Measurements from ENCODE around the gene PTCD3.

The PTCD3 gene

GRCh38 chr2:86124683-86125082 is 18.6 kb downstream of the PTCD3 start:
- H3K4me2 ChIP-seq (ENCODE audit: low read depth, low read length, poor library complexity, severe bottlenecking): no peak overlapping the region
- H3K9ac ChIP-seq (ENCODE audit: low read depth, low read length, poor library complexity, severe bottlenecking): no peak overlapping the region
- H3K9me3 ChIP-seq (ENCODE audit: insufficient read depth, low read depth, low read length): no peaks in the 10 kb centered on the region
- H3K4me1 ChIP-seq (ENCODE audit: insufficient read depth, low read length, poor library complexity, severe bottlenecking): no peaks in the 10 kb centered on the region
- no peaks in the 10 kb centered on the region for H4K20me1 ChIP-seq (ENCODE audit: insufficient read depth, low read length, poor library complexity, severe bottlenecking)
- peaks cover 99% of the 10 kb centered on the region for H3K36me3 ChIP-seq (ENCODE audit: insufficient read depth, low read length)
- H3F3A ChIP-seq (ENCODE audit: low read depth): no peaks in the 10 kb centered on the region
- no peaks in the 10 kb centered on the region for H3K27me3 ChIP-seq (ENCODE audit: insufficient read depth, low read length, poor library complexity, severe bottlenecking)
- no peak overlapping the region for H2AFZ ChIP-seq (ENCODE audit: low read length)
- H3K4me3 ChIP-seq (ENCODE audit: low read length, poor library complexity, severe bottlenecking): no peak overlapping the region
- no peaks in the 10 kb centered on the region for H3K79me2 ChIP-seq (ENCODE audit: insufficient read depth, low read length)
- no peaks in the 10 kb centered on the region for H3K9me2 ChIP-seq (replicated peaks; ENCODE audit: low read depth, low read length)
- TF ChIP-seq EZH2phosphoT487 (IDR thresholded peaks at IDR 0.05; ENCODE audit: borderline replicate concordance) (no peak), CTCF (conservative IDR thresholded peaks at IDR 0.05; ENCODE audit: low read length) (no peak)

DNA sequence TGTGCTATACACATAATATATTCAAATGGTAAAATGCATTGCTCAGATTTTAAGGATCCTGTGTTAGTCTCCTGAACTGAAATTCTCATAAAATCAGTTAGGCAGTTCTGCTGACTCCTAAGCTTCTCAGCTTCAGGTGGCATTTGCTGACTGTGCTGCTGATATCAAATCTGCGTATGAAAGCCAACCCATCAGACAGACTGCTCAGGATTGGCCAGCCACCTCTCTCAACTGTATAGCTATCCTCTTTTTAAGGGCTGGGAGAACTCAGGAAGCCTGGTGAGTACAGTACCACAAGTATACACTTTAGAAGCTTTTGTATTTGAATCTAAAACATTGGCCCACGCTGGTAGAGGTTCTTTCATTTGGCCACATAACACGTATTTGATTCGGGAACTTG is 28.7 kb downstream of the PTCD3 start:
- no peaks in the 10 kb centered on the region for H3K79me2 ChIP-seq (ENCODE audit: insufficient read depth, low read length)
- no peak overlapping the region for H3K9ac ChIP-seq (ENCODE audit: low read depth, low read length, poor library complexity, severe bottlenecking)
- no peak overlapping the region for H2AFZ ChIP-seq (ENCODE audit: low read length)
- no peak overlapping the region for H3K4me3 ChIP-seq (ENCODE audit: low read length, poor library complexity, severe bottlenecking)
- no peaks in the 10 kb centered on the region for H4K20me1 ChIP-seq (ENCODE audit: insufficient read depth, low read length, poor library complexity, severe bottlenecking)
- no peaks in the 10 kb centered on the region for H3K4me1 ChIP-seq (ENCODE audit: insufficient read depth, low read length, poor library complexity, severe bottlenecking)
- H3F3A ChIP-seq (ENCODE audit: low read depth): no peaks in the 10 kb centered on the region
- H3K4me2 ChIP-seq (ENCODE audit: low read depth, low read length, poor library complexity, severe bottlenecking): no peak overlapping the region
- no peaks in the 10 kb centered on the region for H3K9me2 ChIP-seq (replicated peaks; ENCODE audit: low read depth, low read length)
- H3K27me3 ChIP-seq (ENCODE audit: insufficient read depth, low read length, poor library complexity, severe bottlenecking): no peaks in the 10 kb centered on the region
- peaks cover 98% of the 10 kb centered on the region for H3K36me3 ChIP-seq (ENCODE audit: insufficient read depth, low read length)
- no peaks in the 10 kb centered on the region for H3K9me3 ChIP-seq (ENCODE audit: insufficient read depth, low read depth, low read length)
- TF ChIP-seq CTCF (conservative IDR thresholded peaks at IDR 0.05; ENCODE audit: low read length) (no peak), EZH2phosphoT487 (IDR thresholded peaks at IDR 0.05; ENCODE audit: borderline replicate concordance) (no peak)

GRCh38 chr2:86135653-86136052 is 29.6 kb downstream of the PTCD3 start:
- Histone ChIP-seq H3K27me3 (ENCODE audit: insufficient read depth, low read length, poor library complexity, severe bottlenecking) (no peaks in the 10 kb centered on the region), H3K36me3 (ENCODE audit: insufficient read depth, low read length) (peaks cover 95% of the 10 kb centered on the region), H3K9me2 (replicated peaks; ENCODE audit: low read depth, low read length) (no peaks in the 10 kb centered on the region), H3K4me2 (ENCODE audit: low read depth, low read length, poor library complexity, severe bottlenecking) (no peak overlapping the region), H3K79me2 (ENCODE audit: insufficient read depth, low read length) (no peaks in the 10 kb centered on the region), H3F3A (ENCODE audit: low read depth) (no peaks in the 10 kb centered on the region), H4K20me1 (ENCODE audit: insufficient read depth, low read length, poor library complexity, severe bottlenecking) (no peaks in the 10 kb centered on the region), H3K4me3 (ENCODE audit: low read length, poor library complexity, severe bottlenecking) (no peak overlapping the region), H3K9me3 (ENCODE audit: insufficient read depth, low read depth, low read length) (no peaks in the 10 kb centered on the region), H3K9ac (ENCODE audit: low read depth, low read length, poor library complexity, severe bottlenecking) (no peak overlapping the region), H2AFZ (ENCODE audit: low read length) (no peak overlapping the region), H3K4me1 (ENCODE audit: insufficient read depth, low read length, poor library complexity, severe bottlenecking) (no peaks in the 10 kb centered on the region)
- TF ChIP-seq EZH2phosphoT487 (IDR thresholded peaks at IDR 0.05; ENCODE audit: borderline replicate concordance) (no peak), CTCF (conservative IDR thresholded peaks at IDR 0.05; ENCODE audit: low read length) (no peak)

All from Loucy (cell line).